ENCODE measurements around the gene MINDY3. TPM values are rescaled to one million over a fixed set of nuclear protein-coding genes. Genes with fewer than 3 reads are reported as not detected.

MINDY3 gene
- total and polyA plus RNA-seq, 2 donors (not counting 1 experiment from before 2014, with no cell fraction given), result 11.6 to 29.3 TPM

GRCh38 chr10:15743443-15743842 lies 116.9 kb downstream of the MINDY3 start:
- no peak overlapping the region for H3K4me2 ChIP-seq (replicated peaks; ENCODE audit: low read depth, low read length, poor library complexity, severe bottlenecking)
- H3K9me3 ChIP-seq (ENCODE audit: control extremely low read depth in 1 of 3, control insufficient read depth in 2 of 3, insufficient read depth in 1 of 3, low read length in 2 of 3), result peaks cover 0 to 3% (median 0%) of the 10 kb centered on the region in 3 donors
- H2AFZ ChIP-seq (ENCODE audit: insufficient read depth, low read depth, low read length, poor library complexity, severe bottlenecking), result no peak overlapping the region
- no peaks in the 10 kb centered on the region for H3K4me1 ChIP-seq (ENCODE audit: control insufficient read depth in 2 of 2, insufficient read depth in 2 of 2, low read length in 2 of 2)
- TF ChIP-seq EZH2 (IDR thresholded peaks at IDR 0.05; ENCODE audit: borderline replicate concordance, insufficient read depth, low read depth, low read length, poor library complexity, severe bottlenecking), result no peak
- TF ChIP-seq CTCF (IDR thresholded peaks at IDR 0.05), result no peak
- H3K9ac ChIP-seq (ENCODE audit: low read length), result no peak overlapping the region
- CTCF ChIA-PET, result no interaction called here
- H3K36me3 ChIP-seq (replicated peaks in 1 of 2; ENCODE audit: control extremely low read depth in 1 of 2, control insufficient read depth in 1 of 2, extremely low read depth in 1 of 2, insufficient read depth in 2 of 2, low read length in 1 of 2), result no peaks in the 10 kb centered on the region
- POLR2A ChIA-PET, result no interaction called here
- H3K79me2 ChIP-seq (ENCODE audit: control insufficient read depth, insufficient read depth, low read length), result no peaks in the 10 kb centered on the region
- Mint-ChIP-seq H3K27me3 (peaks cover 12% of the 10 kb centered on the region), H3K9me3 (ENCODE audit: insufficient read depth) (no peaks in the 10 kb centered on the region), H3K27ac (no peak overlapping the region), H3K4me1 (no peaks in the 10 kb centered on the region), H3K4me3 (no peak overlapping the region)
- no peaks in the 10 kb centered on the region for H4K20me1 ChIP-seq (ENCODE audit: control insufficient read depth, insufficient read depth, low read length, poor library complexity, severe bottlenecking)
- no peak overlapping the region for H3K4me3 ChIP-seq (ENCODE audit: control extremely low read depth in 1 of 5, extremely low read depth in 1 of 5, insufficient read depth in 1 of 5, low read depth in 2 of 5, low read length in 4 of 5)
- no peak for ATAC-seq (ENCODE audit: low read depth)
- peaks cover 0 to 10% (median 0%) of the 10 kb centered on the region in 4 experiments for H3K27me3 ChIP-seq (replicated peaks in 1 of 4; ENCODE audit: control extremely low read depth in 1 of 4, control insufficient read depth in 3 of 4, insufficient read depth in 4 of 4, low read length in 3 of 4)
- intact Hi-C loops (cut with micrococcal nuclease), result no loop called here
- no peak for DNase-seq
- no peak overlapping the region for H3K27ac ChIP-seq (ENCODE audit: low read length in 2 of 2)
- WGBS (ENCODE audit: insufficient coverage), result 88% methylated on average over 2 of the region's 2 CpGs

GRCh38 chr10:15742836-15743235 lies 117.5 kb downstream of the MINDY3 start:
- CTCF ChIA-PET, result interaction anchor here (0.7 kb wide), 1 partner anchor 13 kb away, joined by 3 read pairs; no protein-coding TSS in a partner anchor
- Histone ChIP-seq H3K36me3 (replicated peaks in 1 of 2; ENCODE audit: control extremely low read depth in 1 of 2, control insufficient read depth in 1 of 2, extremely low read depth in 1 of 2, insufficient read depth in 2 of 2, low read length in 1 of 2) (no peaks in the 10 kb centered on the region), H3K79me2 (ENCODE audit: control insufficient read depth, insufficient read depth, low read length) (no peaks in the 10 kb centered on the region), H3K4me3 (ENCODE audit: control extremely low read depth in 1 of 5, extremely low read depth in 1 of 5, insufficient read depth in 1 of 5, low read depth in 2 of 5, low read length in 4 of 5) (no peak overlapping the region), H3K27ac (ENCODE audit: low read length in 2 of 2) (no peak overlapping the region), H3K27me3 (replicated peaks in 1 of 4; ENCODE audit: control extremely low read depth in 1 of 4, control insufficient read depth in 3 of 4, insufficient read depth in 4 of 4, low read length in 3 of 4) (peaks cover 0 to 10% (median 0%) of the 10 kb centered on the region in 4 experiments), H3K9me3 (ENCODE audit: control extremely low read depth in 1 of 3, control insufficient read depth in 2 of 3, insufficient read depth in 1 of 3, low read length in 2 of 3) (peaks cover 0 to 3% (median 0%) of the 10 kb centered on the region in 3 donors), H3K9ac (ENCODE audit: low read length) (no peak overlapping the region), H2AFZ (ENCODE audit: insufficient read depth, low read depth, low read length, poor library complexity, severe bottlenecking) (no peak overlapping the region), H3K4me2 (replicated peaks; ENCODE audit: low read depth, low read length, poor library complexity, severe bottlenecking) (no peak overlapping the region), H4K20me1 (ENCODE audit: control insufficient read depth, insufficient read depth, low read length, poor library complexity, severe bottlenecking) (no peaks in the 10 kb centered on the region), H3K4me1 (ENCODE audit: control insufficient read depth in 2 of 2, insufficient read depth in 2 of 2, low read length in 2 of 2) (no peaks in the 10 kb centered on the region)
- intact Hi-C loops (cut with micrococcal nuclease), result no loop called here
- Mint-ChIP-seq H3K4me3 (no peak overlapping the region), H3K27me3 (peaks cover 12% of the 10 kb centered on the region), H3K27ac (no peak overlapping the region), H3K9me3 (ENCODE audit: insufficient read depth) (no peaks in the 10 kb centered on the region), H3K4me1 (no peaks in the 10 kb centered on the region)
- TF ChIP-seq CTCF (IDR thresholded peaks at IDR 0.05) (no peak), EZH2 (IDR thresholded peaks at IDR 0.05; ENCODE audit: borderline replicate concordance, insufficient read depth, low read depth, low read length, poor library complexity, severe bottlenecking) (no peak)
- WGBS (ENCODE audit: insufficient coverage), result 100% methylated on average over 2 of the region's 3 CpGs
- POLR2A ChIA-PET, result no interaction called here
- no peak for DNase-seq
- no peak for ATAC-seq (ENCODE audit: low read depth)
